Nucleus accumbens (tissue), 56 donors: ENCODE data around the gene SELENOM.
"Not testable (repeated sequence)": the region's sequence is repeated elsewhere in the genome, so short reads cannot be mapped to it uniquely, and the experiment has no call there.

Experiments
- DNase-seq, 56 donors: peaks; one replicate each; lab custom pipeline; 2025; lab: John Stamatoyannopoulos, UW

SELENOM gene

GRCh38 chr22:31081963-31082605 is 25.3 kb downstream of the SELENOM start:
- no peak for DNase-seq

DNA sequence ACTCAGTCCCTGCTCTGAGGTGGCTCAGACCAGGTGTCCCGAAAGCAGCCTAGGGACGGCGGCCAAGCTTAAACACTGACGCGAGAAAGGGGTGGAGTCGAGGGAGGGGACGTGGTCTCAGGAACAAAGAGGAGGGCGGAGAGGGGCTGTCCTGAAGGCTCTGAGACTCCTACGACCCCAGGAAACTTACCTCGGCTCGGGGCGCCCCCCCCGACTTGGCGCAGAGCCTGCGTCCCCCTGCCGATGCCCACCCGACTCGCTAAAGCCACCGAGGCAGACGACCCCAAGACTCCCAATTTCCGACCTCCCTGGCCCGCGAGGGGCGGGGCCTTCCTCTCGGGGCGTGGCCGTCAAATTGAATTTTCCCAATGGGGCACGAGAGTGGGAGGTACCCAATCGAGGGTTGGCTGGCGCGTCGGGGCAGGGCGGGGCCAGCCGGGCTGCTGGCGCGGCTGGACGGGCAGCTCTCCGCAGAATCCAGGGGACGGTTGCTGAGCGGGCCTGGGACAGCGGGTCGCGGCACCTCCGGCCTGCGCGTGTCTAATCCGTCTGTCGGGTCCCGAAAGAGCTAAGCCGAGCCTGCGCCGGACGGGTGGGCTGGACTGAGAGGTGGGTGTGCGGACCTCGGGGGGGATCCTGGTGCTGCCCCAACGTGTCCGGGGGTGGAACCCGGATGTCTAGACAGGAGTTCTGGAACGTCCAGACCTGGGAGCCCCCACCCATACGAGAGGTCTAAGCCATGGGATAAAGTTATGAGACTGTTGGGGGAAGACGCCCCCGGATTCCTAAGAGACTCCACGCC is 26.3 kb downstream of the SELENOM start, which contains the start of gene SMTN:
SMTN (plus strand) TSS at position 471 of the 802 bp plus-strand sequence. CDS start 1,941 bp downstream, outside the sequence.
- DNase-seq: peak in 51 of 56 donors; percentile 24 to 90 (median 67)

DNA sequence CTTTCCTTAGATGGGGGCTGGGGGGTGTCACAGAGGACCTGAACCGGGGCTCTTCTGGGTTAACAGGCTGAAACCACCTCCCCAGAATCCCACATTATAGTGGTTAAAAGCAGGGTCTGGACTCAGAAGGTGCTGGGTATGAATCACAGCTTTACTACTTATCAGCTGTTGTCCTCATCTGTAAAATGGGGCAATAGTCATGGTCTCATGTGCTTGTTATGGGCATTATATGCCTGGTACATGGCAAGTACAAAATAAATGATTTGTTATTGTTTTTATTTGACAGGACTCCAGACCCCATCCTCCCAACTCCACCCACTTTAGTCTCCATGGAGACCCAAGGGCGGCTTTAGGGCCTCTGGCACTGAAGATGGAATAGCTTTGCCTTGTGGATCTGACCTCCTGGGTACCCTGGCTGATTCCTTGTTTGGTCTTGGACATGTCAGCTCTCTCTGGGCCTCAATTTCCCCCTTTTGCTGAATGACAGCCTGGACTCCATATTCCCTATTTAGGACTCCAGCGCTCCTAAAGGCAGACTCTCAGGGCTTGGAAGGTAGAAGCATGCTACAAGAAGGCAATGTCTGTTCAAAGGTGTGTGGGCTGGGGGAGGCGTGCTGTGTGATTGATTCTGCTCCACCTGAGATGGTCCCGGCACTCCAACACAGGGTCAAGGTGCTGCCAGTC is 27.1 kb downstream of the SELENOM start:
- DNase-seq: no peak

DNA sequence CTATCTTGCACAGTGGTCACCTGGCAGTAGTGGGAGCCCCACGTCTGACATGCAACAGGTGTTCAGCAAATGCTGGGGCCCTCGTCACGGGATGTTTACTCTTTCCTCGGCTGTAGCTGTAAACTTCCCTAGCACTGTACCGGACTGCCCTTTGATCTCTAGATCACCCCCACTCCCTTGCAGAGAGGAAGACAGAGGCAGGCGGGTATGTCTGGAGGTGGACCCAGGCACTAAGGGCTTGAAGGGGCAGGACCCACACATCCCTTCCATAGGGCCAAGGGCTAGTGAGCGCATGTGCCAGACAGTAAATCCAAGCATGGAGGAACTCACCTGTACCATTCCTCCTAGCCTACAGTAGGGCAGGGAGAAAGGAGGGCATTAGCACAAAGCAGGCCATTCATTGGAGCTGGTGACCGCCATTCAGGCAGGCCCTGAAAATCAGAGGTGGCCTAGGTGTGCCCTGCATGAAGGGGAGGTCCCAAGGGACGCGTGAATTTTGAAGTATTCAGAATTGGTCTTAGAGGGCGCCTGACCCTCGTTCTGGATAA is 28.2 kb downstream of the SELENOM start:
- DNase-seq: no peak

- DNase-seq: not testable (repeated sequence)
These were observed 29.0 kb downstream of the SELENOM start for GRCh38 chr22:31078389-31078788.

- no peak for DNase-seq
These were observed 29.7 kb downstream of the SELENOM start for GRCh38 chr22:31077681-31078080.

GRCh38 chr22:31075961-31076360 is 31.4 kb downstream of the SELENOM start:
- no peak for DNase-seq

- DNase-seq: not testable (repeated sequence)
These were observed 33.7 kb downstream of the SELENOM start for GRCh38 chr22:31073545-31074145.

DNA sequence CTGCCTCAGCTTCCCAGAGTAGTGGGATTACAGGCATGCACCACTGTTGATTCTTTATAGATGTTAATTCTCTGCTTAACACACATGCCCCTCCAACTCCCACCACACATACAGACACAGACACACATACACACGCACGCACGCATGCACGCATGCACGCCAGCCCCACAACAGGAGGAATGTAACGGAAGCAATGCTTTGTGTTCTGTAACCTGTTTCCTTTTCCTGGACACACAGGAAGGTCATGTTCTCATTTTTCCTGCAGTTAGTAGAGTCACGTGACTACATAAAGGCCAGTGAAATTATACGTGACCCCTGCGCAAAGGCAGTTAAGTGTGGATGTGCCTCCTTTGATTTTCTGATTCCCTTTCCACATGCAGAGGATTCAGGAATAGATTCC is 34.2 kb downstream of the SELENOM start:
- not testable (repeated sequence) for DNase-seq

- not testable (repeated sequence) for DNase-seq
These were observed 37.6 kb downstream of the SELENOM start for GRCh38 chr22:31069691-31070314.

DNA sequence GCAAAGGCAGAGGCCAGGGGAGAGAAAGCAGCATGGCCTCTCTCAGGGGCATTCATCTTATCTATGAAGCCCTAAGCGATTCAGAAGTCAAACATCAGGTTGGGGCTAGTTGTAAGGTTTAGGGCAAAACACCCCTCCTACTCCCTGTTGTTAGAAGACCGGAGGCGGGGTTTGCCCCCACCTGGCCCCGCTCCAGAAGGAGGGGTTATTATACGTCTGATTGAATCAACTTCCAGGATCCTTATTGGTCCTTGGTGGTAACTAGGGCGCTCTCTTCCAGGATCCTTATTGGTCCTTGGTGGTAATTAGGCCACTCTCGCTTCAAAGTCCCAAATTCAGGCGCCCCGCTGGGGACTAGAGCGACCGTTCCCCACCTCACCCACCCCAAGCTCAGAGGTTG is 38.4 kb downstream of the SELENOM start:
- DNase-seq: no peak

DNA sequence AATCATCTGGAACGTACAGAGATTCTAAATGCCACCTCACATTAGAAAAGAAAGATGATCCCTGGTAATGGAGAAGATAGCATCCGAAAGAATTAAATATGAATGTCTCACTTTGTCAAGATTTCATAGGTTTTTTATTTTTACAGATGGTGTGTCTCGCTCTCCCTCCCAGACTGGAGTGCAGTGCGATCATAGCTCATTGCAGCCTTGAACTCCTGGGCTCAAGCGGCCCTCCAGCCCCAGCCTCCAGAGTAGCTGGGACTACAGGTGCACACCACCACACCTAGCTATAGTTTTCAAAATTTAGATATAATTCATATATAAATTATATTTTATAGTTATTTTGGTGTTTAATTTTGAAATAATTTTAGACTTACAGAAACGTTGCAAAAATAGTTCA is 43.0 kb downstream of the SELENOM start:
- DNase-seq: no peak

- no peak for DNase-seq
These were observed 44.7 kb downstream of the SELENOM start for GRCh38 chr22:31062566-31063230.

- DNase-seq: not testable (repeated sequence)
These were observed 47.7 kb downstream of the SELENOM start for GRCh38 chr22:31059663-31060062.

GRCh38 chr22:31056986-31057599 is 50.3 kb downstream of the SELENOM start:
- DNase-seq: no peak

GRCh38 chr22:31055635-31056159 is 51.7 kb downstream of the SELENOM start:
- peak in 44 of 56 donors; percentile 3 to 69 (median 20) for DNase-seq

DNA sequence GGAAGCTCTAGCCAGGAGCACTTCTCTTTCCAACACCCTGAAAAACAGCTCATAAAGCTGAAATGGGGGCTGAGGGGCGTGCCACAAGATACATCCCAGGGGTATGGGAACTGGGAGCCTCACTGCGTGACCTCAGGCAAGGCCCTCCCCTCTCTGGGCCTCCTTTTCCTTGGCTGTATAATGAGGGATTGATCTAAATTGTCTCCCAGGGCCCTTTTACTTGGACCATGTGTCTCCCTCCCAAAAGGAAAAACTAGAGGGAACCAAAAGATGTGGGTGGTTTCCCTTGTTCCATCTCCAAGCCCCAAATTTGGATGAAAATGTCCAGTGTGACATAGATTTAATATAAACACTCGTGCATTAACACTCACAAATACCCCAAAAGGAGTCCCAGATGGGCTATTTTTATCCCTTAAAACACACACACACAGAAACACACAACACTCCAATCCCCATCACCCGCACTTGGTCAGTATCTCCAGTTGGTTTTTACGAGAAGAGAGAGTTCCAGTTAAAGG is 52.2 kb downstream of the SELENOM start:
- no peak for DNase-seq
